Nephron (organoid): ENCODE measurements around the gene ERVV-1.
"Not testable (repeated sequence)": the region's sequence is repeated elsewhere in the genome, so short reads cannot be mapped to it uniquely, and the experiment has no call there.

ENCODE experiments used
- H3K27ac Mint-ChIP-seq, 3 experiments: 2 replicates each; pipeline ENCODE4 v1.8.0; 2020; ENCODE audit warnings: mixed read lengths in 3 of 3, mild to moderate bottlenecking in 2 of 3, moderate library complexity in 1 of 3
- H3K27me3 Mint-ChIP-seq: 2 replicates; pipeline ENCODE4 v1.8.0; 2021; ENCODE audit warnings: low read depth, mild to moderate bottlenecking, moderate library complexity, mixed read lengths
- H3K36me3 Mint-ChIP-seq: 2 replicates; pipeline ENCODE4 v1.8.0; 2020; ENCODE audit warnings: low read depth, mixed read lengths
- H3K4me1 Mint-ChIP-seq: 2 replicates; pipeline ENCODE4 v1.8.0; 2020; ENCODE audit warnings: mixed read lengths
- H3K4me3 Mint-ChIP-seq, 3 experiments: 2 replicates each; pipeline ENCODE4 v1.8.0; 2020; ENCODE audit warnings: mild to moderate bottlenecking in 3 of 3, mixed read lengths in 3 of 3, moderate library complexity in 2 of 3
- H3K9me3 Mint-ChIP-seq: 2 replicates; pipeline ENCODE4 v1.8.0; 2020; ENCODE audit warnings: mixed read lengths
- CTCF ChIP-seq, 3 experiments: fragments of 200-600 bp; sonication (generic); IDR thresholded peaks; one replicate each; pipeline ENCODE4 v1.5.0; 2021; ENCODE audit warnings: antibody characterized with exemption in 3 of 3; ENCODE audit not compliant: unreplicated experiment in 3 of 3

ERVV-1 gene, protein sequence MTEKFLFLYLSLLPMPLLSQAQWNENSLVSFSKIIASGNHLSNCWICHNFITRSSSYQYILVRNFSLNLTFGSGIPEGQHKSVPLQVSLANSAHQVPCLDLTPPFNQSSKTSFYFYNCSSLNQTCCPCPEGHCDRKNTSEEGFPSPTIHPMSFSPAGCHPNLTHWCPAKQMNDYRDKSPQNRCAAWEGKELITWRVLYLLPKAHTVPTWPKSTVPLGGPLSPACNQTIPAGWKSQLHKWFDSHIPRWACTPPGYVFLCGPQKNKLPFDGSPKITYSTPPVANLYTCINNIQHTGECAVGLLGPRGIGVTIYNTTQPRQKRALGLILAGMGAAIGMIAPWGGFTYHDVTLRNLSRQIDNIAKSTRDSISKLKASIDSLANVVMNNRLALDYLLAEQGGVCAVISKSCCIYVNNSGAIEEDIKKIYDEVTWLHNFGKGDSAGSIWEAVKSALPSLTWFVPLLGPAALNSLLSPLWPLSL

DNA sequence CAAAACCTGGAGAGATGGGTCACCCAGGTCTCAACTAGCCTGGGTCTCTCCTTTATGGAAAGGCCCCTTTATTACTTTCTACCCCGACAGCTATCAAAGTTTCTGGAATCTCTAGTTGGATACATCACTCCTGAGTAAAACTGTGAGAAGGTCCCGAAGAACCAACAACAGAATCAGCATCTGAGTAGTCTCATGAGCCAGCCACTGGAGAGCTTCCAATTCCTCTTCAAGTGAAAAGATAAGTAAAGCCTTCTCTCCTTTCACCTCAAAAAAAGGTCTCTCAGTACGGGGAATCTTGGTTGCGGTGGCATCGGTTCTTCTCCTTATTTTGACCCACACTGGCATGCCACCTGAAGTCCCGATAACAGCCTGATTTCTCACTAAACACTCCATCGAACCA is at the start of gene ERVV-1:
TSS of gene ERVV-1 (plus strand) at position 301 of the 400 bp plus-strand sequence. CDS start 170 bp downstream, outside the sequence.
- H3K27me3 Mint-ChIP-seq, result peaks cover 3% of the 10 kb centered on the region
- no peak for TF ChIP-seq CTCF (IDR thresholded peaks at IDR 0.05; ENCODE audit: unreplicated experiment in 3 of 3)
- H3K4me1 Mint-ChIP-seq, result no peaks in the 10 kb centered on the region
- H3K4me3 Mint-ChIP-seq, result no peak within 1 kb of the TSS
- peaks cover 15% of the 10 kb centered on the region for H3K9me3 Mint-ChIP-seq
- peaks cover 7% of the 10 kb centered on the region for H3K36me3 Mint-ChIP-seq
- no peak within 1 kb of the TSS for H3K27ac Mint-ChIP-seq

GRCh38 chr19:52967772-52968171 is 45.9 kb upstream of the ERVV-1 start:
- peaks cover 21% of the 10 kb centered on the region for H3K9me3 Mint-ChIP-seq
- peaks cover 48% of the 10 kb centered on the region for H3K36me3 Mint-ChIP-seq
- H3K4me3 Mint-ChIP-seq, result no peak overlapping the region
- TF ChIP-seq CTCF (IDR thresholded peaks at IDR 0.05; ENCODE audit: unreplicated experiment in 3 of 3), result no peak
- no peaks in the 10 kb centered on the region for H3K27me3 Mint-ChIP-seq
- no peak overlapping the region for H3K27ac Mint-ChIP-seq
- peaks cover 12% of the 10 kb centered on the region for H3K4me1 Mint-ChIP-seq

DNA sequence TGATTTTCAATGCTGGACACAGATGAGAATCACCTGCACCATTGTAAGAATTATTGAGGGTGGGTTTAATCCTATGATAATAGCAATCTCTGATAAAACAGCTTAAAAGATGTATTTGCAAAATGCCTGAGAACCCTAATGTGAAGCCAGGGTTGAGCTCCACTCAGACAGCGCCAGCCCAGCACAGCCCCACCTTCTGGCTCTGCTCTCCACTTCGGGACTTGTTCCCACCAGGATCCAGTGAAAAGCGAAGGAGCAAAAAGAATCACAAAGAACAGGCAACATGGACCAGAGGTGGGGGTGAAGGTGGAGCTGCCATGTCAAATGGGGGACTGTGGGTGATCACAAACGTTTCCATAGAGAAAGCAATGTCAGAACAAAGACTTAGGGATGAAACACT is 32.4 kb upstream of the ERVV-1 start:
- H3K27me3 Mint-ChIP-seq, result no peaks in the 10 kb centered on the region
- H3K36me3 Mint-ChIP-seq, result peaks cover 58% of the 10 kb centered on the region
- no peak overlapping the region for H3K4me3 Mint-ChIP-seq
- no peak overlapping the region for H3K27ac Mint-ChIP-seq
- no peak for TF ChIP-seq CTCF (IDR thresholded peaks at IDR 0.05; ENCODE audit: unreplicated experiment in 3 of 3)
- no peaks in the 10 kb centered on the region for H3K4me1 Mint-ChIP-seq
- peaks cover 5% of the 10 kb centered on the region for H3K9me3 Mint-ChIP-seq

DNA sequence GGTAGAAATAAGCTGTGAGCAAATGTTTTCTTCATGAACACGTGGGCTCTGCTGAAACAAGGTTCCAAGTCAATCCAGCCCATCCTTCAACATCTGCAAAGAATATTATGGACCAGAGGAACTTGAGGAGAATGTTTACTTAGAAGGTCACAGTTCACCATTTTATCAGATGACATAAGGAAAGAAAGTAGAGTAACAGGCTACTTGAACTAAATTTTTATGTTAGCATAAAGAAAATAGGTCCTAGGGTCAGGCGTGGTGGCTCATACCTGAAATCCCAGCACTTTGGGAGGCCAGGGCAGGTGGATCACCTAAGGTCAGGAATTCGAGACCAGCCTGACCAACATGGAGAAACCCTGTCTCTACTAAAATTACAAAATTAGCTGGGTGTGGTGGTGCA is 30.6 kb upstream of the ERVV-1 start:
- not testable (repeated sequence) for H3K4me3 Mint-ChIP-seq, H3K27me3 Mint-ChIP-seq, H3K27ac Mint-ChIP-seq, H3K4me1 Mint-ChIP-seq
- Mint-ChIP-seq H3K9me3 (peaks cover 10% of the 10 kb centered on the region), H3K36me3 (peaks cover 71% of the 10 kb centered on the region)

DNA sequence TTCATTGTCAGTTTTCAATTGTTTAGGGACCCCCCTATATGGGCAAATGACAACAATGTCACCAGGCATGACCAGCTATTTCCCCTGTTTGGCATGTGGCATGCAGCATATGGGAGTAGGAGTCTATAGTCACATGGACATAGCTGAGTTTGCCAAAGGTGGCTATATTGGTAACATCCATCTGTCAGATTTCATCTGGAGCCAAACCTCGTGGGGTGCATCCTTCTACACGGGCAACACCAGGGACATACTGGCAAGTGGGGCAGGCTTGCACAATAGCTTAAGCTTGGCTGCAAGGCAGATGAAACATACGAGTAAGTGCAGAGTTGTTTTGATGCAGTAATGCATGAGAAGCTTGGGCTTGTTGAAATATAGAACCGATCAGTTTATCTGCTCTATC is 26.5 kb upstream of the ERVV-1 start:
- no peak overlapping the region for H3K4me3 Mint-ChIP-seq
- peaks cover 2% of the 10 kb centered on the region for H3K4me1 Mint-ChIP-seq
- H3K9me3 Mint-ChIP-seq, result peaks cover 10% of the 10 kb centered on the region
- H3K27me3 Mint-ChIP-seq, result no peaks in the 10 kb centered on the region
- peaks cover 58% of the 10 kb centered on the region for H3K36me3 Mint-ChIP-seq
- H3K27ac Mint-ChIP-seq, result no peak overlapping the region
- TF ChIP-seq CTCF (IDR thresholded peaks at IDR 0.05; ENCODE audit: unreplicated experiment in 3 of 3), result no peak

DNA sequence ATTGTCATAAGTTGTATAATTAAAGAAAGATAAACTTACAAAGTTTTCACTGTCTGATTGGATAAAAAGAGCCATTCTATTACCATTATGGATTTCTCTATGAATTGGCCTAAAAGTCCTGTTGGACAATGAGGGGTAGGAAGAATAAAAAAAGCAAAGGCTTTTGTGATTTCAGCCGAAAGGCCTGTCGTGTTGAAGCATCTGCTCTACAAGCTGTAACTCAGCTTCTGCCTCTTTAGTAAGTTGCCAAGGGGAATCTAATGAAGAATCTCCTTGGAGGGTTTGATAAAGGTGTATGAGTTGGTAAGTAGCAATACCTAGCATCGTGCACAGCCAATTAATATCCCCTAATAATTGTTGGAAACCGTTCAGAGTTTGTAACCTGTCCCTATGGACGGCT is 25.2 kb upstream of the ERVV-1 start:
- no peak for TF ChIP-seq CTCF (IDR thresholded peaks at IDR 0.05; ENCODE audit: unreplicated experiment in 3 of 3)
- Mint-ChIP-seq H3K4me1 (peaks cover 5% of the 10 kb centered on the region), H3K27me3 (no peaks in the 10 kb centered on the region), H3K9me3 (peaks cover 10% of the 10 kb centered on the region), H3K27ac (no peak overlapping the region), H3K4me3 (no peak overlapping the region), H3K36me3 (peaks cover 56% of the 10 kb centered on the region)
